H9 (cell line): ENCODE data around the gene MYOM1. TPM values are rescaled to one million over a fixed set of nuclear protein-coding genes. Genes with fewer than 3 reads are reported as not detected.

Experiments
- DNase-seq: peaks from one replicate; pipeline ENCODE4 v3.0.0-alpha.2; 2017
- H2AFZ ChIP-seq: one replicate; pipeline ENCODE4 v1.6.1; 2013; ENCODE audit warnings: mild to moderate bottlenecking, low read length, control low read depth, moderate library complexity
- H2AK5ac ChIP-seq: 2 replicates; pipeline ENCODE4 v1.6.1; 2013; ENCODE audit warnings: low read length, control low read depth, mixed read lengths; ENCODE audit not compliant: insufficient read length
- H2BK120ac ChIP-seq: one replicate; pipeline ENCODE4 v1.6.1; 2013; ENCODE audit warnings: low read depth, mild to moderate bottlenecking, low read length, control low read depth, inconsistent platforms; ENCODE audit not compliant: poor library complexity, severe bottlenecking
- H2BK12ac ChIP-seq: 2 replicates; pipeline ENCODE4 v1.6.1; 2013; ENCODE audit warnings: low read length, control low read depth, mixed read lengths, low read depth; ENCODE audit not compliant: insufficient read length
- H2BK15ac ChIP-seq: 2 replicates; pipeline ENCODE4 v1.6.1; 2013; ENCODE audit warnings: low read depth, low read length, control low read depth
- H2BK20ac ChIP-seq: one replicate; pipeline ENCODE4 v1.6.1; 2013; ENCODE audit warnings: low read depth, mild to moderate bottlenecking, low read length, control low read depth, inconsistent platforms; ENCODE audit not compliant: poor library complexity, severe bottlenecking
- H2BK5ac ChIP-seq: 2 replicates; pipeline ENCODE4 v1.6.1; 2013; ENCODE audit warnings: low read length, control low read depth, mixed read lengths; ENCODE audit not compliant: insufficient read length
- H3K14ac ChIP-seq: 2 replicates; pipeline ENCODE4 v1.6.1; 2013; ENCODE audit warnings: low read length, control low read depth; ENCODE audit not compliant: insufficient read depth
- H3K18ac ChIP-seq: 2 replicates; pipeline ENCODE4 v1.6.1; 2013; ENCODE audit warnings: low read depth, mild to moderate bottlenecking, mixed read lengths, low read length, control low read depth; ENCODE audit not compliant: insufficient read length
- H3K23ac ChIP-seq: 2 replicates; pipeline ENCODE4 v1.6.1; 2013; ENCODE audit warnings: low read length, control low read depth, mixed read lengths, low read depth; ENCODE audit not compliant: insufficient read length
- H3K23me2 ChIP-seq: 2 replicates; pipeline ENCODE4 v1.6.1; 2013; ENCODE audit warnings: low read depth, mild to moderate bottlenecking, mixed read lengths, low read length, control low read depth; ENCODE audit not compliant: insufficient read length, poor library complexity, severe bottlenecking
- H3K27ac ChIP-seq: 2 replicates; pipeline ENCODE4 v1.5.1; 2013; ENCODE audit warnings: low read length, control low read depth, mixed read lengths, low read depth; ENCODE audit not compliant: insufficient read length
- H3K27me3 ChIP-seq: 2 replicates; pipeline ENCODE4 v1.6.1; 2013; ENCODE audit warnings: low read length, control low read depth, inconsistent platforms; ENCODE audit not compliant: insufficient read depth
- H3K4ac ChIP-seq: 2 replicates; pipeline ENCODE4 v1.6.1; 2013; ENCODE audit warnings: low read depth, mild to moderate bottlenecking, control low read depth, inconsistent platforms, low read length, moderate library complexity
- H3K4me1 ChIP-seq: 2 replicates; pipeline ENCODE4 v1.6.1; 2013; ENCODE audit warnings: low read length, control low read depth, inconsistent platforms; ENCODE audit not compliant: insufficient read depth
- H3K4me2 ChIP-seq: 2 replicates; pipeline ENCODE4 v1.6.1; 2013; ENCODE audit warnings: low read length, control low read depth, mixed read lengths; ENCODE audit not compliant: insufficient read length, insufficient read depth
- H3K56ac ChIP-seq: 2 replicates; pipeline ENCODE4 v1.6.1; 2013; ENCODE audit warnings: low read depth, mild to moderate bottlenecking, mixed read lengths, low read length, control low read depth; ENCODE audit not compliant: insufficient read length
- H3K79me1 ChIP-seq: 2 replicates; pipeline ENCODE4 v1.6.1; 2013; ENCODE audit warnings: low read depth, mild to moderate bottlenecking, moderate library complexity, low read length, control low read depth, inconsistent platforms; ENCODE audit not compliant: insufficient read depth, poor library complexity, severe bottlenecking
- H3K79me2 ChIP-seq: 2 replicates; pipeline ENCODE4 v1.6.1; 2013; ENCODE audit warnings: low read length, control low read depth, inconsistent platforms; ENCODE audit not compliant: insufficient read depth
- H3K9ac ChIP-seq: 2 replicates; pipeline ENCODE4 v1.6.1; 2013; ENCODE audit warnings: low read length, control low read depth, mixed read lengths; ENCODE audit not compliant: insufficient read length; ENCODE audit errors: extremely low read depth
- H3K9me3 ChIP-seq: one replicate; pipeline ENCODE4 v1.6.1; 2013; ENCODE audit warnings: low read depth, low read length, inconsistent platforms; ENCODE audit not compliant: control insufficient read depth
- H3T11ph ChIP-seq: one replicate; pipeline ENCODE4 v1.6.1; 2013; ENCODE audit warnings: mild to moderate bottlenecking, low read length, control low read depth, inconsistent platforms
- H4K20me1 ChIP-seq: one replicate; pipeline ENCODE4 v1.6.1; 2013; ENCODE audit not compliant: control insufficient read depth, insufficient read length, insufficient read depth
- H4K5ac ChIP-seq: 2 replicates; pipeline ENCODE4 v1.6.1; 2013; ENCODE audit warnings: low read depth, mild to moderate bottlenecking, mixed read lengths, low read length, control low read depth; ENCODE audit not compliant: insufficient read length
- H4K8ac ChIP-seq: replicated peaks from 2 replicates; pipeline ENCODE4 v1.6.1; 2013; ENCODE audit warnings: low read length, control low read depth, mixed read lengths, low read depth; ENCODE audit not compliant: insufficient read length
- H4K91ac ChIP-seq: 2 replicates; pipeline ENCODE4 v1.6.1; 2013; ENCODE audit warnings: low read depth, mild to moderate bottlenecking, moderate library complexity, mixed read lengths, low read length, control low read depth; ENCODE audit not compliant: insufficient read length
- H3K27ac Mint-ChIP-seq, 3 experiments: 2 replicates in 2 of 3; 3 replicates in 1 of 3; pipeline ENCODE4 v1.8.0; 2020 to 2021; ENCODE audit warnings: mixed read lengths in 3 of 3, mild to moderate bottlenecking in 1 of 3, moderate library complexity in 1 of 3
- H3K27me3 Mint-ChIP-seq: 2 replicates; pipeline ENCODE4 v1.8.0; 2021; ENCODE audit warnings: low read depth, mild to moderate bottlenecking, moderate library complexity, mixed read lengths
- H3K36me3 Mint-ChIP-seq, 3 experiments: 2 replicates in 2 of 3; 3 replicates in 1 of 3; pipeline ENCODE4 v1.8.0; 2020 to 2021; ENCODE audit warnings: low read depth in 3 of 3, mixed read lengths in 3 of 3; ENCODE audit not compliant: insufficient read depth in 1 of 3
- H3K4me1 Mint-ChIP-seq, 2 experiments: 2 replicates each; pipeline ENCODE4 v1.8.0; 2020; ENCODE audit warnings: mixed read lengths in 2 of 2
- H3K4me3 Mint-ChIP-seq, 2 experiments: 2 replicates in 1 of 2; 3 replicates in 1 of 2; pipeline ENCODE4 v1.8.0; 2020 to 2021; ENCODE audit warnings: mild to moderate bottlenecking in 2 of 2, mixed read lengths in 2 of 2, moderate library complexity in 1 of 2
- H3K9me3 Mint-ChIP-seq, 2 experiments: 2 replicates in 1 of 2; 3 replicates in 1 of 2; pipeline ENCODE4 v1.8.0; 2020; ENCODE audit warnings: mild to moderate bottlenecking in 2 of 2, mixed read lengths in 2 of 2, moderate library complexity in 1 of 2
- WGBS: extraction: QIAGEN DNeasy Blood & Tissue Kit; methylation state at CpG from one replicate; pipeline ENCODE4 v1.1.7; 2013; ENCODE audit warnings: missing lambda C conversion rate, low lambda C conversion rate, mixed read lengths; ENCODE audit not compliant: insufficient read length; ENCODE audit errors: extremely low coverage; 5-methylcytosine and 5-hydroxymethylcytosine counted together
- total RNA-seq: library from RNA; stranded (reverse); gene quantifications from 2 replicates; pipeline ENCODE4 v1.2.1, GENCODE V29; 2021
- TF ChIP-seq, protein P1 (sequence below): fragments of 200-600 bp; sonication (generic); conservative IDR thresholded peaks from 3 replicates; pipeline ENCODE4 v1.8.0; 2021; ENCODE audit warnings: antibody characterized with exemption, mild to moderate bottlenecking

The MYOM1 gene
- total RNA-seq, 1 experiment from 2014 or later: 0.17 TPM

GRCh38 chr18:3114451-3114850 is 105.3 kb downstream of the MYOM1 start:
- Histone ChIP-seq H3K9ac (no peak overlapping the region), H4K20me1 (no peaks in the 10 kb centered on the region), H3K4me1 (0 out of 2 replicates have a peak, but pooled peaks cover 3% of the 10 kb centered on the region), H3K56ac (no peak overlapping the region), H2AK5ac (no peak overlapping the region), H4K91ac (no peak overlapping the region), H3K27ac (no peak overlapping the region), H3T11ph (no peak overlapping the region), H3K27me3 (peaks cover 13% of the 10 kb centered on the region), H2AFZ (no peak overlapping the region), H2BK12ac (no peak overlapping the region), H2BK120ac (no peak overlapping the region), H2BK20ac (no peak overlapping the region), H3K79me2 (no peaks in the 10 kb centered on the region), H3K4ac (no peak overlapping the region), H3K18ac (no peak overlapping the region), H3K14ac (no peak overlapping the region), H2BK5ac (no peak overlapping the region), H3K79me1 (no peaks in the 10 kb centered on the region), H3K23me2 (no peaks in the 10 kb centered on the region), H3K4me2 (no peak overlapping the region), H3K9me3 (no peaks in the 10 kb centered on the region), H2BK15ac (no peak overlapping the region), H4K8ac (no peak overlapping the region), H4K5ac (no peak overlapping the region), H3K23ac (no peak overlapping the region)
- no peaks in the 10 kb centered on the region for H3K36me3 Mint-ChIP-seq
- TF ChIP-seq, protein P1, sequence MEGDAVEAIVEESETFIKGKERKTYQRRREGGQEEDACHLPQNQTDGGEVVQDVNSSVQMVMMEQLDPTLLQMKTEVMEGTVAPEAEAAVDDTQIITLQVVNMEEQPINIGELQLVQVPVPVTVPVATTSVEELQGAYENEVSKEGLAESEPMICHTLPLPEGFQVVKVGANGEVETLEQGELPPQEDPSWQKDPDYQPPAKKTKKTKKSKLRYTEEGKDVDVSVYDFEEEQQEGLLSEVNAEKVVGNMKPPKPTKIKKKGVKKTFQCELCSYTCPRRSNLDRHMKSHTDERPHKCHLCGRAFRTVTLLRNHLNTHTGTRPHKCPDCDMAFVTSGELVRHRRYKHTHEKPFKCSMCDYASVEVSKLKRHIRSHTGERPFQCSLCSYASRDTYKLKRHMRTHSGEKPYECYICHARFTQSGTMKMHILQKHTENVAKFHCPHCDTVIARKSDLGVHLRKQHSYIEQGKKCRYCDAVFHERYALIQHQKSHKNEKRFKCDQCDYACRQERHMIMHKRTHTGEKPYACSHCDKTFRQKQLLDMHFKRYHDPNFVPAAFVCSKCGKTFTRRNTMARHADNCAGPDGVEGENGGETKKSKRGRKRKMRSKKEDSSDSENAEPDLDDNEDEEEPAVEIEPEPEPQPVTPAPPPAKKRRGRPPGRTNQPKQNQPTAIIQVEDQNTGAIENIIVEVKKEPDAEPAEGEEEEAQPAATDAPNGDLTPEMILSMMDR: no peak
- no peak for DNase-seq
- H3K27ac Mint-ChIP-seq: no peak overlapping the region
- no peaks in the 10 kb centered on the region; a peak in 1 of 5 replicates for H3K9me3 Mint-ChIP-seq
- peaks cover 32% of the 10 kb centered on the region for H3K27me3 Mint-ChIP-seq
- H3K4me1 Mint-ChIP-seq: peaks cover 20 to 21% of the 10 kb centered on the region in 2 experiments
- no peak overlapping the region for H3K4me3 Mint-ChIP-seq
- no CpG with 5 or more reads among the region's 3 CpGs for WGBS
